Upper lobe of left lung (tissue), 4 donors: ENCODE measurements around the gene RAPGEF1.

Experiments
- EP300 ChIP-seq, 4 donors: sonication (generic); formaldehyde crosslinking; IDR thresholded peaks; one replicate each; pipeline ENCODE4 v1.5.1; 2017; ENCODE audit warnings: antibody characterized with exemption in 4 of 4, control low read depth in 2 of 4
- POLR2A ChIP-seq, 4 donors: fragments of 450-650 bp; IDR thresholded peaks; one replicate each; pipeline ENCODE4 v1.5.1; 2016 to 2017; ENCODE audit warnings: antibody characterized with exemption in 4 of 4, mild to moderate bottlenecking in 2 of 4
- POLR2AphosphoS5 ChIP-seq, 2 donors: sonication (generic); formaldehyde crosslinking; IDR thresholded peaks; one replicate each; pipeline ENCODE4 v1.5.1; 2017; ENCODE audit warnings: antibody characterized with exemption in 2 of 2
- TF ChIP-seq, protein P1 (sequence below), 6 experiments: fragments of 450-650 bp in 4 of 6; fragments of 200-600 bp in 2 of 6; sonication (generic) in 2 of 6; IDR thresholded peaks; one replicate each; pipeline ENCODE4 v1.5.1; 2016 to 2019; ENCODE audit warnings: antibody characterized with exemption in 6 of 6

DNA sequence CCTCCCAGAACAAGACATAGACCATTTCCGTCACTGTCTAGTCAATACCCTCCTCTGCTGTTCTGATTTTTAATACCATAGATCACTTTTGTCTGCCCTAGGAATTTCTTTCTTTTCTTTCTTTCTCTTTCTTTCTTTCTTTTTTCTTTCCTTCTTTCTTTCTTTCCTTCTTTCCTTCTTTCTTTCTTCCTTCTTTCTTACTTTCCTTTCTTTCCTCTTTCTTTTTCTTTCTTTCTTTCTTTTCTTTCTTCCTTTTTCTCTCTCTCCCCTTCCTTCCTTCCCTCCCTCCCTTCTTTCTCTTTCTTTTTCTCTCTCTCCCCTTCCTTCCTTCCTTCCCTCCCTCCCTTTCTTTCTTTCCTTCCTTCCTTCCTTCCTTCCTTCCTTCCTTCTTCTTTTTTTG, 49.0 kb upstream of the RAPGEF1 start:
- TF ChIP-seq, protein P1, sequence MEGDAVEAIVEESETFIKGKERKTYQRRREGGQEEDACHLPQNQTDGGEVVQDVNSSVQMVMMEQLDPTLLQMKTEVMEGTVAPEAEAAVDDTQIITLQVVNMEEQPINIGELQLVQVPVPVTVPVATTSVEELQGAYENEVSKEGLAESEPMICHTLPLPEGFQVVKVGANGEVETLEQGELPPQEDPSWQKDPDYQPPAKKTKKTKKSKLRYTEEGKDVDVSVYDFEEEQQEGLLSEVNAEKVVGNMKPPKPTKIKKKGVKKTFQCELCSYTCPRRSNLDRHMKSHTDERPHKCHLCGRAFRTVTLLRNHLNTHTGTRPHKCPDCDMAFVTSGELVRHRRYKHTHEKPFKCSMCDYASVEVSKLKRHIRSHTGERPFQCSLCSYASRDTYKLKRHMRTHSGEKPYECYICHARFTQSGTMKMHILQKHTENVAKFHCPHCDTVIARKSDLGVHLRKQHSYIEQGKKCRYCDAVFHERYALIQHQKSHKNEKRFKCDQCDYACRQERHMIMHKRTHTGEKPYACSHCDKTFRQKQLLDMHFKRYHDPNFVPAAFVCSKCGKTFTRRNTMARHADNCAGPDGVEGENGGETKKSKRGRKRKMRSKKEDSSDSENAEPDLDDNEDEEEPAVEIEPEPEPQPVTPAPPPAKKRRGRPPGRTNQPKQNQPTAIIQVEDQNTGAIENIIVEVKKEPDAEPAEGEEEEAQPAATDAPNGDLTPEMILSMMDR (IDR thresholded peaks at IDR 0.05) = no peak
- no peak for TF ChIP-seq POLR2A (IDR thresholded peaks at IDR 0.05)
- no peak for TF ChIP-seq POLR2AphosphoS5 (IDR thresholded peaks at IDR 0.05)
- no peak for TF ChIP-seq EP300 (IDR thresholded peaks at IDR 0.05)
